ENCODE data around the gene POP7.

The POP7 gene

DNA sequence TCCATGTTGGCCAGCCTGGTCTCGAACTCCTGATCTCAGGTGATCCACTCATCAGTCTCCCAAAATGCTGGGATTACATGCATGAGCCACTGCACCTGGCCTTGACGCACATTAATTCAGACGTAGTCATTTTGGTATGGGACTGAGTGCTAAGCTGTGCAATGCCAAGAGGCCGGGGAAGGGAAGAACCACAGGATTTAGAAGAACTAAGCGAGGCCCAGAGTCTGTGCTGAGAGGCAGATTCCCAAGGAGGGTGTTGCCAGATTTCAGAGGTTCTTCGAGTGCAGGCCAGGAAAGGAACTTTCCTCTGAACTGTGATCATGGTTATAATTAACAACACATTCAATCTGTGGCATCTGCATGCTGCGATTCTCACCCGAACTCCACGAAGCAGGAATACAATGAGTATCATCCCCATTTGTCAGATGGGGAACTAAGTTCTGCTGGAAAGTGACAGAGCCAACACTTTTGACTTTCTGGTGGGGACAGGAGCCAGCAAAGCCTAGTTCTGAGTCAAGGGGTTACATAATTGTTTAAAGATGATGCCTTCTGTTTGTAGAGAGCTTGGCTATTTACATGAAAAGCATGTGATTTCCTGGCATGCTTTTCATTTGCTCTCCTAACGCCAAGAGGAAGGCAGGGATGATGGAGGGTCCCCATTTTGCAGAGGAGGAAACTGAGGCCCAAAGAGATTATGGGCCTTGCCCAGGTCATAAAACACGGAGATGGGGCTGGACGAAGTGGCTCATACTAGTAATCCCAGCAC lies 21.3 kb downstream of the POP7 start:
- DNase-seq (ENCODE audit: low read depth) = no peak

DNA sequence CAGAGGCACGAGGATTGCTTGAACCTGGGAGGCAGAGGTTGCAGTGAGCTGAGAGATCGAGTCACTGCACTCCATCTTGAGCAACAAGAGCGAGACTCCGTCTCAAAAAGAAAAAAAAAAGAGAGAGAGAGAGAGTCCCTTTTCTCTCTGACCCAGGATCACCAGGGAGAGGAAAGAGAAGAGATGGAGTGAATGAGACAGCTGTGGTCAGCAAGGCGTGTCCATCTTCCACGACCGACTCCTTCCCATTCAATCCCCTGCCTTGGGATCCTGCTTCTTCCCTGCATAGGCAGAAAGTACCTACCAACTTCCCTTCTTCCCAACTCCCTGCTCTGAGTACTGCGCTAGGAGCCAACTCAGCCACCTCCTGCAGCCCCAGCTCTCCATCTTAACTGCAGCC lies 22.3 kb downstream of the POP7 start:
- no peak for DNase-seq (ENCODE audit: low read depth)

DNA sequence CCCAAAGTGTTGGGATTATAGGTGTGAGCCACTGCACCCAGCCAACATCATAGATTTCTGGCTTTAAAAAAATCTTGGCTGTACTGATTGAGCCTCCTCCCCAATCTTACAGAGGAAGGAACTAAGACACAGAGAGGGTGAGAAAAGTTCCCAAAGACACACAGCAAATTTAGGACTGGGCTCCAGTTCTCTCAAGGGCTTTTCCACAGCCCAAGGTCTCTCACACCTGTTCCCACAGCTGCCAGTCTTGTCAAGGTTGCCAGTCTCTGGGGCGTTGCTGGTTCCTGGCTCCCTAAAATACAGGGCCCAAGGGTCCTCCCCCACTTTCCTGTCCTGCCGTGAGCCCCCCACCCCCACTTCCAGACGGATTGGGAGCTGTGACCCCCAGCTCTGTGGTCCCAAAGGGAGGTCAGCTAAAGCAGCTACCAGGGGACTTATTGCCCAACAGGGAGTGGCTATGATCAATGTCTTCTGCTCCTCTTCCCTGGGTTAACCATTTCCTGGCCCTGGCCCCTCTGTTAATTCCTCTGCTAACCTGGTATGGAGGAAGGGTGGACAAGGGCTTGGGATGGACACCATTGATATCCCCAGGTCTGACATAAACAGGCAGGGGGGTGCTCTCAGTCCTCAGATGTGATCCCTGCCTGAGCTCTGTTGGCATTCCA lies 24.3 kb downstream of the POP7 start:
- DNase-seq (ENCODE audit: low read depth) = no peak

DNA sequence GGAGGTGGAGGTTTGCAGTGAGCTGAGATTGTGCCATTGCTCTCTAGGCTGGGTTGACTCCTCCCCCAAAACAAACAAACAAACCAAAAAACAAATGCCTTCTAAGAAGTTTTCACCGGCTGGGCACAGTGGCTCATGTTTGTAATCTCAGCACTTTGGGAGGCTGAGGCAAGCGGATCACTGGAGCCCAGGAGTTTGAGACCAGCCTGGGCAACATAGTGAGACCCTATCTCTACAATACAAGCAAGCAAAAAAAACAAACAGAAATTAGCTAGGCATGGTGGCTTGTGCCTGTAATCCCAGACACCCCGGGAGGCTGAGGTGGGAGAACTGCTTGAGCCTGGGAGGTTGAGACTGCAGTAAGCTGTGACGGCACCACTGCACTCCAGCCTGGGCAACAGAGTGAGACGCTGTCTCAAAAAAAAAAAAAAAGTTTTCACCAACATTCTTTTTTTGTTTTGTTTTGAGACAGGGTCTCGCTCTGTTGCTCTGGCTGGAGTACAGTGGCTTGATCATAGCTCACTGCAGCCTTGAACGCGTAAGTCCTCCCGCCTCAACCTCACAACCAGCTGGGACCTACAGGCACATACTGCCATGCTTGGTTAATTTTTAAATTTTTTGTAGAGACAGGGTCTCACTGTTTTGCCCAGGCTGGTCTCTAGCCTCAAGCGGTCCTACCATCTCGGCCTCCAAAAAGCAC lies 26.2 kb downstream of the POP7 start:
- no peak for DNase-seq (ENCODE audit: low read depth)

DNA sequence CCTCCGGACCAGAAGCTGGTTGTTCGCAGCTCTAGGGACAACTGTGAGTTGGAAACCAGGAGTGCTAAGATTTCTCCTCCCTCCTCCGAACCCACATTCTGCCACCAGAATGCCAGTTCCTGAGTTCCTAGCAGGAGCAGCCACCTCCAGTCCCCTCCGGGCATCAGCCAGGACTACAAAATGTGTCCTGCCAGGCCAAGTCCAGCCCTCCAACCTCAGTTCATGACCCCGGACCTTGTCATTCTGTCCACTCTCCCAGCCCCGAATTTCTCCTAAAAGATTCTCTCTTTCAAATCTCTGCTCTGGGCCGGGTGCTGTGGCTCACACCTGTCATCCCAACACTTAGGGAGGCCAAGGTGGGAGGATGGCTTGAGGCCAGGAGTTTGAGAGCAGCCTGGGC lies 29.8 kb downstream of the POP7 start:
- DNase-seq (ENCODE audit: low read depth) = no peak

DNA sequence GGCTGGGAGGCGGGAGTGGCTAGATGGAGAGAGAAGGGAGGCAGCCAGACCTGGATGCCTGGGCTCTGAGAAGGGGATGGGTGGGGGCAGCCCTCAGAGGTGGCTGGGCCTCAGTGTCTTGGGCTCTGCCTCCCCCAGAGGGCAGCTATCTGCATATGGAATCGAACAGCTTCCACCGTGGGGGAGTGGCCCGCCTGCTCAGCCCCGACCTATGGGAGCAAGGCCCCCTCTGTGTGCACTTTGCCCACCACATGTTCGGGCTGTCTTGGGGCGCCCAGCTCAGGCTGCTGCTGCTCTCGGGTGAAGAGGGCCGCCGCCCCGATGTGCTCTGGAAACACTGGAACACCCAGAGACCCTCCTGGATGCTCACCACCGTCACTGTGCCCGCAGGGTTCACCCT lies 30.8 kb downstream of the POP7 start:
- DNase-seq (ENCODE audit: low read depth) = no peak

DNA sequence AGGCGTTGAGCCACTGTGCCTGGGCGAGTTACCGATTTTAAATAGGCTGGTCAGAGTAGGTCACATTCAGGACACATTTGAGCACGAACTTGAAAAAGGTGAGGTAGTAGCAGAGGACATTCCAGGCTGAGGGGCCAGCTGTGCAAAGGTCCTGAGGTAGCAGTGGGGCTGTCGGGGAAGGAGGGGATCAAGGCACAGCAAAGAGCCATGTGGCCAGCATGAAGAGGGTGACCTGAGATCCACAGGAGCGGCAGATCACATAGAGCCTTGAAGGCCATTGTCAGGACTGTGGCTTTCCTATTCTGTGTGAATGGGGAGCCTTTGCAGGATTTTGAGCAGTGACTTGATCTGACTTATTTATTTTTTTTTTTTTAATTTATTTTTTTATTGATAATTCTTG lies 34.0 kb downstream of the POP7 start:
- DNase-seq (ENCODE audit: low read depth) = no peak

DNA sequence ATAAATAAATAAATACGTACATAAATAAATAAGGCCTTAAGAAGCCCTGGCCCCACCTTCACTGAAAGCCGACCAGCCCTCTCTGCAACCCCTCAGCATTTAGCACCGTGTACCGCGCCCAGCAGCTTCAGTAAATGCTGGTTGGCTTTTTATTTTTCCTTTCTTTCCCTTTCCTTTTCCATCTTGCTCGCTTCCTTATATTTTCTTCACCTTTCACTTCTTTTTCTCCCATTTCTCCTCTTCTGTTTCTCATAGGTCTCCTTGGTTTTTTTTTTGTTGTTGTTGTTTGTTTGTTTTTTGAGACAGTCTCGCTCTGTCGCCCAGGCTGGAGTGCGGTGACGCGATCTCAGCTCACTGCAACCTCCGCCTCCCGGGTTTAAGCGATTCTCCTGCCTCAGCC lies 38.7 kb downstream of the POP7 start:
- DNase-seq (ENCODE audit: low read depth) = no peak

DNA sequence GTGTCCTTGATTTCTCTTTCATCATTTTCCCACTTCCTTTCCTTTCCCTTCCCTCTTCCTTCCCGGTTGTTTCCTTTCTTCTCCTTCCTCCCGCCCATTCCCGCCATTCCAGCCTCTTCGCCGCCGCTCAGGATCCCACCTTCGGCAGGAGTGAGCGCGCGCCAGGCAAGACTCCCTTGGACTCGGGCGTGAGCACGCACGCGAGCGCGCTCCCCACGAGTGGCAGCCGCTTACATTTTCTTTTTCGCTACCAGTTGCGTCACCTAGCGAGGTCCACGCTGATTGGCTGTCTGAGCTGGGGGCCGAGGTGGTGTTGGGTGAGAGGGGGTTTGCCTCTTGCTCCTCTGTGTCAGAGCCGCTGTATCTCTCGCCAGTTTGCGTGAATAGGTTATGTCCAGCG lies 39.3 kb downstream of the POP7 start:
- DNase-seq (ENCODE audit: low read depth) = no peak

DNA sequence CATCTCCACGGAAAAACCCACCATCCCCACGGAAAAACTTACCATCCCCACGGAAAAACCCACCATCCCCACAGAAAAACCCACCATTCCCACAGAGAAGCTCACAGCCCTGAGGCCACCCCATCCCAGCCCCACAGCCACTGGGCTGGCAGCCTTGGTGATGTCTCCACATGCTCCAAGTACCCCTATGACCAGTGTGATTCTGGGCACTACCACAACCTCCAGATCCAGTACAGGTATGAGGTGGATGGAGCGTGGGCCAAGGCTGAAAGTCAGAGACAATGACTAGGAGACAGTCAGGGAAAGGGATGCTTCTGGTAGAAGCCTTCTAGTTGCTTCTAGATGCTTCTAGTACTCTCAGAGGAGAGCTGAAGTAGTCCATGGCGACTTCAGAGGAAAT lies 47.1 kb downstream of the POP7 start:
- no peak for DNase-seq (ENCODE audit: low read depth)

DNA sequence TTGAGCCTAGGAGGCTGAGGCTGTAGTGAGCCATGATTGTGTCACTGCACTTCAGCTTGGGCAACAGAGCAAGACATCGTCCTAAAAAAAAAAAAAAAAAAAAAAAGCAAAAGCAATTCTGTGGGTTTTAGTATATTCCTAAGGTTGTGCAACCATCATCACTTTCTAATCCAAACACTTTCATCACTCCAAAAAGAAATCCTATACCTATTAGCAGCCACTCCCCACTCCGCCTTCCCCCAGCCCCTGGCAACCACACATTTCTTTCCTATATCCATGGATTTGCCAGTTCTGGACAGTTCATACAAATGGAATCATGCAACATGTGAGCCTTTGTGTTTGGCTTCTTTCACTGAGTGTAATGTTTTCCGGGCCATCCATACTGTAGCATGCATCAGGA lies 47.8 kb downstream of the POP7 start:
- DNase-seq (ENCODE audit: low read depth) = no peak
